ENCODE results near the gene FAM184A. TPM values are rescaled to one million over a fixed set of nuclear protein-coding genes. Genes with fewer than 3 reads are reported as not detected.

FAM184A gene
- total and polyA plus RNA-seq, 12 donors, result 0.91 to 5.2 (median 2.7) TPM

DNA sequence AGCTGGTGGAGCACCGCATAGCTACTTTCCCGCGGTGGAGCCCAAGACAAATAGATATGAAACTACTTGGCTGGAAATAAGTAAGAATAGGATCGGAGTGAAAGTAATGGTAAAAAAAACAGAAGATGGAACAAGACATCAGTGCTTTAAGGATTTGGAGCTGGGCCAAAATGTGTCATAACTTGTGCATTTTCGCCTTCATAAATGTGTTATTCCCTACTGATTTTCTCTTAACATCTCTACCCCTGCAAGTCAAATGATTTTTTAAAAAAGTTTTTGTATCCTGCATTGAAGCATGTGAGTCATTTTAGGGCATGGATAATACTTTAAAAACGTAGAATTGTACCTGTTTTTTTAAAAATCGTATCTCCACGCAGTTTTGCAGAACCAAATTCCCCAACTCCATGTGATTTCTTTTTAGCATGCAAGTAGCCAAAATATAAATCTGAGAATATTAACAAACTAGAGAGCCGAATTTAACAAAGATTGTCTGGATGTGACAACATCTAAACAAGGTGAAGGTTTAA is 882 bp upstream of the FAM184A start:
- Histone ChIP-seq H3K9me3 (replicated peaks in 1 of 3) (peaks cover 0 to 4% (median 0%) of the 10 kb centered on the region in 3 donors), H3K27me3 (no peaks in the 10 kb centered on the region), H3K36me3 (replicated peaks in 1 of 2) (no peaks in the 10 kb centered on the region), H3K4me1 (replicated peaks in 1 of 2) (peaks cover 0 to 13% of the 10 kb centered on the region in 2 donors), H3K4me3 (peak overlapping the region in 2 of 4 donors; percentile 32 to 85), H3K27ac (peak overlapping the region in 3 of 5 donors; percentile 58 to 75 (median 68))
- WGBS, 4 donors, result 9 to 12% (median 10%) methylated on average over 9 of the region's 9 CpGs
- TF ChIP-seq, protein P1, sequence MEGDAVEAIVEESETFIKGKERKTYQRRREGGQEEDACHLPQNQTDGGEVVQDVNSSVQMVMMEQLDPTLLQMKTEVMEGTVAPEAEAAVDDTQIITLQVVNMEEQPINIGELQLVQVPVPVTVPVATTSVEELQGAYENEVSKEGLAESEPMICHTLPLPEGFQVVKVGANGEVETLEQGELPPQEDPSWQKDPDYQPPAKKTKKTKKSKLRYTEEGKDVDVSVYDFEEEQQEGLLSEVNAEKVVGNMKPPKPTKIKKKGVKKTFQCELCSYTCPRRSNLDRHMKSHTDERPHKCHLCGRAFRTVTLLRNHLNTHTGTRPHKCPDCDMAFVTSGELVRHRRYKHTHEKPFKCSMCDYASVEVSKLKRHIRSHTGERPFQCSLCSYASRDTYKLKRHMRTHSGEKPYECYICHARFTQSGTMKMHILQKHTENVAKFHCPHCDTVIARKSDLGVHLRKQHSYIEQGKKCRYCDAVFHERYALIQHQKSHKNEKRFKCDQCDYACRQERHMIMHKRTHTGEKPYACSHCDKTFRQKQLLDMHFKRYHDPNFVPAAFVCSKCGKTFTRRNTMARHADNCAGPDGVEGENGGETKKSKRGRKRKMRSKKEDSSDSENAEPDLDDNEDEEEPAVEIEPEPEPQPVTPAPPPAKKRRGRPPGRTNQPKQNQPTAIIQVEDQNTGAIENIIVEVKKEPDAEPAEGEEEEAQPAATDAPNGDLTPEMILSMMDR (IDR thresholded peaks at IDR 0.05), result no peak
- no peak for TF ChIP-seq POLR2A (IDR thresholded peaks at IDR 0.05)
- intact Hi-C loops (cut with DNase I), result no loop called here
- peak in 1 of 7 donors; percentile 33 for DNase-seq

DNA sequence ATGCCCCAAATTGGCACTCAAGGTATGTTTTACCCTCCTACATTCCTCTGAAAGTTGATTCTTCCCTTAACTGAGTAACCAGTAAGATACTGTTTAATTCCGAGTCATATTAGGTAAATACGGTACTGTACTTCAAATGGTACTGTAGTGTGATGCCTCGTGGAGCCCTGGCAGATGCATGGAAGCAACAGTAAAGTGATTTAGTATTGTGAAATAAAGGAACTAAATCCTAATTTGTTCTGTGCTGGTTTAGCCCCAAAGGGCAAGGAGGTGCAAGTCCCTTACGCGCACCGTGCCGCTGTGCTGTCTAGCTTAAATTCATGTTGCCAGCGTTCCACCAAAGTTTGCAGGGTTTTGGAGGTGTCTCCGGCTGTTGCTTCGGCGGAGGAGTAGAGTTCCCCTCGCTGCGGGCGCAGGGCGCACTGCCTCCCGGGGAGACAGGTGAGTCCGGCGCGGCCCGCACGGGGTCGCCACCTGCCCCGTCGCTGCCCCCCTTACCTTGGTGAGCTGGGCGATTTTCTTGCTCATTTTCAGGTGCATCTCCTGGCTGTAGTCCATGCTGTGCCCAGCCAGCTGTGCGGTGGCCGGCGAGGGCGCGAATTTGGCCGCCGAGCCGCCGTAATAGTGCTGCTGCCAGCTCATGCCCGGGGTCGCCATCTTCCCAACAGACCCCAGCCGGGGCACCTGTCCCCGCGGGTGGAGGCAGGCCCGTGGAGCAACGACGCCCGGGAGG is 655 bp downstream of the FAM184A start:
- H3K36me3 ChIP-seq (replicated peaks in 1 of 2), result no peaks in the 10 kb centered on the region
- TF ChIP-seq, protein P1 (IDR thresholded peaks at IDR 0.05), result peak in 2 of 6 experiments; percentile 12 to 27
- TF ChIP-seq POLR2A (IDR thresholded peaks at IDR 0.05), result no peak
- intact Hi-C loops (cut with DNase I), result no loop called here
- peak; percentile 21 to 58 (median 33) for DNase-seq
- no peaks in the 10 kb centered on the region for H3K27me3 ChIP-seq
- H3K9me3 ChIP-seq (replicated peaks in 1 of 3), result no peaks in the 10 kb centered on the region
- H3K4me1 ChIP-seq (replicated peaks in 1 of 2), result peaks cover 0 to 13% of the 10 kb centered on the region in 2 donors
- H3K27ac ChIP-seq, result peak overlapping the region in 3 of 5 donors; percentile 58 to 75 (median 68)
- 1 to 6% (median 2%) methylated on average over 11 to 43 of the region's 43 CpGs for WGBS, 4 donors
- peak overlapping the region in 2 of 4 donors; percentile 32 to 85 for H3K4me3 ChIP-seq

DNA sequence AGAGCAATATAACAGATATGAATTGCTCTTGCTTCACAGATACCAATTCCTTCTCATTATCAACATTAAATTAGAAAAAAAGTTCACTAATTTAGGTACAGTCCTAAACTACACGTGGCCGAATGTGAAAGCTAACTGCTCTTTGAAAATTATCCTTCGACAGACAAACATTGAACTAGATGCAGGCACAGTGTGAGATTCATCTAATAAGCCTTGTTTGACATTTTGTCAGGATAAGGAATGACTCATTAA is 1.1 kb downstream of the FAM184A start:
- Histone ChIP-seq H3K4me1 (replicated peaks in 1 of 2) (peaks cover 0 to 13% of the 10 kb centered on the region in 2 donors), H3K4me3 (peak overlapping the region in 1 of 4 donors; percentile 85), H3K27ac (no peak overlapping the region), H3K36me3 (replicated peaks in 1 of 2) (no peaks in the 10 kb centered on the region), H3K9me3 (replicated peaks in 1 of 3) (no peaks in the 10 kb centered on the region), H3K27me3 (no peaks in the 10 kb centered on the region)
- intact Hi-C loops (cut with DNase I), result no loop called here
- TF ChIP-seq, protein P1 (IDR thresholded peaks at IDR 0.05), result no peak
- TF ChIP-seq POLR2A (IDR thresholded peaks at IDR 0.05), result no peak
- DNase-seq, result no peak
- WGBS, 4 donors, result 30 to 51% (median 41%) methylated on average over 3 of the region's 3 CpGs

DNA sequence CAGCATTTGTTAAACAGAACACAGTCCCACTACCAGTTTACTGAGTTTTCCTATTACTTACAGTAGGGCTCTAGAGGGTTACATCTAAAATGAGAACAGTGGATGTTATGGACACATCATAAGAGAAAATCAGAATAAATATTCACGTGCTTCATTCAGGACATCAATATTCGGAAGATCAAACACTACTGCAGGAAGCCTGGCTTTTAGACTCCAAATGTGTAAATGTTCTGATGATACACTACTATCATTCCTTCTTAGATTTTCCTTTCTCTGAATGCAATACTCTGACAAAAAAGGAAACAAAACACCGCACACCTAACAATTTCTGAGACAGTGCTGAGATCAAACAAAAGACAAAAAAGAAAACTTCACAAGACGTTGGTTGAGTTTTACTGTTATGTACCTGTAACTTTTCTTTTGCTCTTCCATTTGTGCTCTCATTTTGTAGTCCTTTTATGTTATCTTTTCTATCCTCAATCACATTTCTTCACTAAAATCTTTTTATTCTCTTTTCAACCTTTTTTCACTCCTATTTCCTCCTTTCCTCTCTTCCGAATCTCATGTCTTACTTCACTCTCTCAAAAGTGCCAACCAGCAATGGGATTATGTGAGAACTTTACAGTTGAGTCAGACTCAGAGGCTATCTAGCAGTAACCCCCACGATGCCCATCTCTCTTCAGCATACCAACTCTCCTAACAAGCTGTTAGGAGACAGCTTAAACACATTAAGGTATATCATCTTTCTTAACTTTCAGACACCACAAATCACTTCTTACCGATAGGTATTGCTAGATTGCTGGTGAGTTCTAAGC is 1.7 kb downstream of the FAM184A start:
- H3K27ac ChIP-seq, result no peak overlapping the region
- no peaks in the 10 kb centered on the region for H3K9me3 ChIP-seq (replicated peaks in 1 of 3)
- intact Hi-C loops (cut with DNase I), result no loop called here
- TF ChIP-seq POLR2A (IDR thresholded peaks at IDR 0.05), result no peak
- TF ChIP-seq, protein P1 (IDR thresholded peaks at IDR 0.05), result no peak
- no peak overlapping the region for H3K4me3 ChIP-seq
- no peaks in the 10 kb centered on the region for H3K36me3 ChIP-seq (replicated peaks in 1 of 2)
- peaks cover 0 to 13% of the 10 kb centered on the region in 2 donors for H3K4me1 ChIP-seq (replicated peaks in 1 of 2)
- WGBS, 4 donors, result 75 to 81% (median 79%) methylated on average over 7 of the region's 7 CpGs
- H3K27me3 ChIP-seq, result no peaks in the 10 kb centered on the region
- no peak for DNase-seq
